SK-N-SH (cell line): ENCODE data around the gene MCCC2. TPM values are rescaled to one million over a fixed set of nuclear protein-coding genes. Genes with fewer than 3 reads are reported as not detected.

ENCODE experiments used
- CTCF ChIA-PET: fragments of 300-600, 350-600 bp; formaldehyde crosslinking; extraction: SDS; loops from one replicate; lab custom pipeline; 2021; lab: Yijun Ruan, JAX
- POLR2A ChIA-PET: fragments of 350-600 bp; sonication (Branson Sonifier 250); formaldehyde crosslinking; extraction: SDS; loops from one replicate; lab custom pipeline; 2020; ENCODE audit warnings: antibody characterized with exemption, inconsistent platforms; lab: Yijun Ruan, JAX
- DNase-seq: peaks from one replicate; pipeline ENCODE4 v3.0.0; 2012
- H2AFZ ChIP-seq: fragments of 200-600 bp; sonication (generic); 2 replicates; pipeline ENCODE4 v1.8.1; 2016; ENCODE audit warnings: antibody characterized with exemption, mild to moderate bottlenecking, low read depth
- H3F3A ChIP-seq: fragments of 200-600 bp; sonication (generic); replicated peaks from 2 replicates; pipeline ENCODE3; 2016; ENCODE audit warnings: antibody characterized with exemption, mild to moderate bottlenecking; ENCODE audit not compliant: insufficient read depth
- H3K27ac ChIP-seq, 2 experiments: fragments of 200-500 bp in 1 of 2; fragments of 200-600 bp in 1 of 2; sonication (Bioruptor generic) in 1 of 2; sonication (generic), shearing (Covaris generic) in 1 of 2; 2 replicates each; pipeline versions ENCODE4 v1.5.1 to v1.6.1; 2014 to 2016; ENCODE audit warnings: low read depth in 2 of 2, inconsistent platforms in 1 of 2, low read length in 1 of 2, mild to moderate bottlenecking in 1 of 2, mixed read lengths in 1 of 2
- H3K27me3 ChIP-seq: fragments of 200-600 bp; sonication (generic), shearing (Covaris generic); 2 replicates; pipeline ENCODE4 v1.6.1; 2016; ENCODE audit warnings: mixed run types; ENCODE audit not compliant: insufficient read depth
- H3K36me3 ChIP-seq, 2 experiments: fragments of 200-500 bp in 1 of 2; fragments of 200-600 bp in 1 of 2; sonication (Bioruptor generic) in 1 of 2; sonication (generic) in 1 of 2; replicated peaks in 1 of 2; 2 replicates each; pipeline versions ENCODE3 to v1.5.1; 2014 to 2016; ENCODE audit warnings: low read length in 1 of 2, mild to moderate bottlenecking in 1 of 2; ENCODE audit not compliant: insufficient read depth in 2 of 2, control insufficient read depth in 1 of 2
- H3K4me1 ChIP-seq, 2 experiments: fragments of 200-500 bp in 1 of 2; fragments of 200-600 bp in 1 of 2; sonication (Bioruptor generic) in 1 of 2; sonication (generic), shearing (Covaris generic) in 1 of 2; 2 replicates each; pipeline versions ENCODE4 v1.5.1 to v1.6.1; 2014 to 2016; ENCODE audit warnings: low read depth in 1 of 2, low read length in 1 of 2, mixed run types in 1 of 2; ENCODE audit not compliant: insufficient read depth in 2 of 2, control insufficient read depth in 1 of 2
- H3K4me2 ChIP-seq: fragments of 200-600 bp; sonication (generic), shearing (Covaris generic); 2 replicates; pipeline ENCODE4 v1.6.1; 2017; ENCODE audit warnings: mixed run types
- H3K4me3 ChIP-seq, 2 experiments: fragments of 200-500 bp in 1 of 2; fragments of 200-600 bp in 1 of 2; sonication (Bioruptor generic) in 1 of 2; sonication (generic), shearing (Covaris generic) in 1 of 2; 2 replicates each; pipeline versions ENCODE4 v1.5.1 to v1.8.1; 2014 to 2016; ENCODE audit warnings: low read depth in 2 of 2, inconsistent platforms in 1 of 2, low read length in 1 of 2, mild to moderate bottlenecking in 1 of 2, mixed read lengths in 1 of 2, moderate library complexity in 1 of 2
- H3K79me2 ChIP-seq: fragments of 200-600 bp; sonication (generic); 2 replicates; pipeline ENCODE4 v1.8.1; 2017; ENCODE audit warnings: mild to moderate bottlenecking; ENCODE audit not compliant: insufficient read depth
- H3K9ac ChIP-seq: fragments of 200-600 bp; sonication (generic); 2 replicates; pipeline ENCODE4 v1.6.1; 2017; ENCODE audit warnings: mixed run types
- H3K9me2 ChIP-seq: fragments of 200-600 bp; sonication (generic); 2 replicates; pipeline ENCODE4 v1.6.1; 2017; ENCODE audit warnings: mixed run types
- H3K9me3 ChIP-seq: fragments of 200-600 bp; sonication (generic); 2 replicates; pipeline ENCODE4 v1.6.1; 2017; ENCODE audit warnings: mixed run types, mild to moderate bottlenecking, moderate library complexity
- H4K20me1 ChIP-seq: fragments of 200-600 bp; sonication (generic); 2 replicates; pipeline ENCODE4 v1.6.1; 2017; ENCODE audit warnings: mild to moderate bottlenecking, mixed run types; ENCODE audit not compliant: insufficient read depth
- CHD2 ChIP-seq: fragments of 150-350 bp; IDR thresholded peaks from 2 replicates; pipeline ENCODE4 v1.6.1; 2018; ENCODE audit warnings: low read length; ENCODE audit not compliant: partially characterized antibody
- CTCF ChIP-seq: fragments of 200-600 bp; sonication (generic); IDR thresholded peaks from 2 replicates; pipeline ENCODE4 v1.6.1; 2017; ENCODE audit warnings: antibody characterized with exemption, mild to moderate bottlenecking, moderate library complexity
- EZH2phosphoT487 ChIP-seq: fragments of 200-600 bp; sonication (generic); IDR thresholded peaks from 2 replicates; pipeline ENCODE4 v1.6.1; 2017; ENCODE audit warnings: low read depth, mixed run types, mild to moderate bottlenecking, antibody characterized with exemption, moderate library complexity, borderline replicate concordance
- FOXM1 ChIP-seq: IDR thresholded peaks from 2 replicates; pipeline ENCODE4 v1.4.0; 2012; ENCODE audit warnings: low read depth, mild to moderate bottlenecking
- MAX ChIP-seq: IDR thresholded peaks from 2 replicates; pipeline ENCODE4 v1.4.0; 2012; ENCODE audit warnings: low read depth
- MXI1 ChIP-seq: IDR thresholded peaks from 2 replicates; pipeline ENCODE4 v1.6.1; 2012; ENCODE audit warnings: mild to moderate bottlenecking, low read depth, low read length, improper control_type of control experiment
- NRF1 ChIP-seq: IDR thresholded peaks from 2 replicates; pipeline ENCODE4 v1.6.1; 2012; ENCODE audit warnings: low read depth, mild to moderate bottlenecking, low read length
- RAD21 ChIP-seq: IDR thresholded peaks from 2 replicates; pipeline ENCODE4 v1.6.1; 2012; ENCODE audit warnings: mild to moderate bottlenecking, low read length
- RCOR1 ChIP-seq: fragments of 150-350 bp; IDR thresholded peaks from 2 replicates; pipeline ENCODE4 v1.6.1; 2017; ENCODE audit warnings: antibody characterized with exemption, low read length
- RFX5 ChIP-seq: IDR thresholded peaks from 2 replicates; pipeline ENCODE4 v1.6.1; 2012; ENCODE audit warnings: mild to moderate bottlenecking, improper control_type of control experiment, low read length
- RXRA ChIP-seq: IDR thresholded peaks from 2 replicates; pipeline ENCODE4 v1.4.0; 2012; ENCODE audit warnings: low read depth, mild to moderate bottlenecking, borderline replicate concordance
- SIN3A ChIP-seq: IDR thresholded peaks from 2 replicates; pipeline ENCODE4 v1.6.1; 2012; ENCODE audit warnings: low read depth, mild to moderate bottlenecking, low read length, moderate library complexity, borderline replicate concordance
- TAF1 ChIP-seq: IDR thresholded peaks from 2 replicates; pipeline ENCODE4 v1.6.1; 2012; ENCODE audit warnings: low read depth, mild to moderate bottlenecking, low read length, moderate library complexity, borderline replicate concordance
- YY1 ChIP-seq: IDR thresholded peaks from 2 replicates; pipeline ENCODE4 v1.4.0; 2012; ENCODE audit warnings: low read depth, mild to moderate bottlenecking
- WGBS: methylation state at CpG from one replicate; pipeline ENCODE4 v1.1.6; 2017; ENCODE audit warnings: low lambda C conversion rate; 5-methylcytosine and 5-hydroxymethylcytosine counted together
- polyA plus RNA-seq, 3 experiments: library from polyadenylated mRNA; depleted of rRNA; stranded (reverse); fragments of >200 nt; gene quantifications; 2 replicates each; pipeline ENCODE4 v1.2.3, GENCODE V29; 2012

MCCC2 gene
- polyA plus RNA-seq, 1 of the 3 experiments (the other 2 are of a cell fraction) = 33.6 TPM

GRCh38 chr5:71658916-71659662 lies 71.9 kb downstream of the MCCC2 start:
- no peak for DNase-seq
- peaks cover 10 to 13% of the 10 kb centered on the region in 2 experiments for H3K36me3 ChIP-seq
- no peaks in the 10 kb centered on the region for H3K79me2 ChIP-seq
- no peak overlapping the region for H3K4me2 ChIP-seq
- no peak overlapping the region for H2AFZ ChIP-seq
- peaks cover 4% of the 10 kb centered on the region for H3F3A ChIP-seq
- CTCF ChIA-PET = interaction anchor here (0.8 kb wide), 1 partner anchor 99 kb away, joined by 3 read pairs; no protein-coding TSS in a partner anchor
- TF ChIP-seq MXI1 (no peak), EZH2phosphoT487 (no peak), YY1 (no peak), FOXM1 (no peak), RAD21 (peak; percentile 31; the same call in 1 of the 2 replicates), CTCF (peak; percentile 39)
- no peaks in the 10 kb centered on the region for H3K4me1 ChIP-seq
- H3K9me2 ChIP-seq = no peaks in the 10 kb centered on the region
- H3K9me3 ChIP-seq = no peaks in the 10 kb centered on the region
- H4K20me1 ChIP-seq = no peaks in the 10 kb centered on the region
- H3K27me3 ChIP-seq = no peaks in the 10 kb centered on the region
- POLR2A ChIA-PET = no interaction called here
- no peak overlapping the region for H3K9ac ChIP-seq
- 77% methylated on average over 3 of the region's 3 CpGs for WGBS
- H3K27ac ChIP-seq = no peak overlapping the region
- H3K4me3 ChIP-seq = no peak overlapping the region

GRCh38 chr5:71662381-71662780 lies 75.2 kb downstream of the MCCC2 start:
- POLR2A ChIA-PET = no interaction called here
- CTCF ChIA-PET = no interaction called here

More at GRCh38 chr5:71662381-71662780, 75.2 kb downstream of the MCCC2 start:
- Histone ChIP-seq H4K20me1 (no peaks in the 10 kb centered on the region), H2AFZ (no peak overlapping the region), H3K4me1 (no peaks in the 10 kb centered on the region; a peak in 1 of 4 replicates), H3K9ac (no peak overlapping the region), H3K9me3 (no peaks in the 10 kb centered on the region), H3K4me2 (no peak overlapping the region), H3K36me3 (peaks cover 4 to 11% of the 10 kb centered on the region in 2 experiments), H3K79me2 (no peaks in the 10 kb centered on the region)
- TF ChIP-seq TAF1 = no peak
- no peak for TF ChIP-seq MAX
- TF ChIP-seq RFX5 = no peak
- TF ChIP-seq RAD21 = no peak
- no peak for TF ChIP-seq CHD2
- TF ChIP-seq RCOR1 = no peak
- no peak for TF ChIP-seq NRF1
- TF ChIP-seq CTCF = no peak
- no peak for TF ChIP-seq RXRA
- no peak for TF ChIP-seq SIN3A
- TF ChIP-seq, all 33 proteins: peak for 0
- Histone ChIP-seq H3K9me2 (no peaks in the 10 kb centered on the region), H3K27me3 (no peaks in the 10 kb centered on the region), H3F3A (peaks cover 4% of the 10 kb centered on the region), H3K4me3 (no peak overlapping the region), H3K27ac (no peak overlapping the region)
- 81% methylated on average over 11 of the region's 11 CpGs for WGBS
- DNase-seq = no peak
